Nephron progenitor cell (in vitro differentiated cells): ENCODE measurements around the gene SS18L1.
A peak's percentile ranks its signal among the peaks of the same experiment; 100 is the strongest.
"Not testable (repeated sequence)": the region's sequence is repeated elsewhere in the genome, so short reads cannot be mapped to it uniquely, and the experiment has no call there.

Experiments
- DNase-seq: peaks from one replicate; pipeline ENCODE4 v3.0.0; 2021
- H3K27ac Mint-ChIP-seq: 2 replicates; pipeline ENCODE4 v1.8.0; 2021; ENCODE audit warnings: mild to moderate bottlenecking, moderate library complexity, mixed read lengths
- H3K27me3 Mint-ChIP-seq: 2 replicates; pipeline ENCODE4 v1.8.0; 2021; ENCODE audit warnings: mild to moderate bottlenecking, low read depth, mixed read lengths; ENCODE audit not compliant: poor library complexity
- H3K36me3 Mint-ChIP-seq: 2 replicates; pipeline ENCODE4 v1.8.0; 2021; ENCODE audit warnings: low read depth, mixed read lengths
- H3K4me1 Mint-ChIP-seq: 2 replicates; pipeline ENCODE4 v1.8.0; 2021; ENCODE audit warnings: mixed read lengths
- H3K4me3 Mint-ChIP-seq: 2 replicates; pipeline ENCODE4 v1.8.0; 2021; ENCODE audit warnings: mild to moderate bottlenecking, moderate library complexity, mixed read lengths
- H3K9me3 Mint-ChIP-seq: 2 replicates; pipeline ENCODE4 v1.8.0; 2021; ENCODE audit warnings: mild to moderate bottlenecking, moderate library complexity, mixed read lengths
- TF ChIP-seq, protein P1 (sequence below): fragments of 200-600 bp; sonication (generic); IDR thresholded peaks from 2 replicates; pipeline ENCODE4 v1.5.0; 2021; ENCODE audit warnings: antibody characterized with exemption

Gene SS18L1

DNA sequence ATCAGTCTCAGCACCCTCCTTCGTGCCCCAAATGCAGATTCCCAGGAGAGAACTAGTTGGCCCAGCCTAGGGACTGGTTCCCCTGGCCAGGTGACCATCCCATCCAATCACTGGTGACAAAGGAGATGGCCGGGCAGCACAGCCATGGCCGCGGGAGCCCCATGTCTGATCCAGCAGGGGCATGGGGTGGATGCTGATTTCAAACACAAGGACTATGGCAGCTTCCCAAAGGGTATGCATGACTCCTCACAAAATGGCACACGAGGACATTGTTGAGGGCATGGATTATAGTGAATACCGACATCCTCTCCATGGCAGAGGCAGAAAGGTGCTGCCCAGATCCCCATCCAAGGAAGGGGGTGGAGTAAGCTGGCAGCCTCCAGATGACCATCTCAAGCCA is 31.2 kb upstream of the SS18L1 start:
- Mint-ChIP-seq H3K27me3 (peaks cover 63% of the 10 kb centered on the region), H3K4me1 (peaks cover 8% of the 10 kb centered on the region), H3K4me3 (no peak overlapping the region), H3K27ac (no peak overlapping the region), H3K9me3 (peaks cover 54% of the 10 kb centered on the region), H3K36me3 (peaks cover 5% of the 10 kb centered on the region)
- DNase-seq, result no peak
- TF ChIP-seq, protein P1, sequence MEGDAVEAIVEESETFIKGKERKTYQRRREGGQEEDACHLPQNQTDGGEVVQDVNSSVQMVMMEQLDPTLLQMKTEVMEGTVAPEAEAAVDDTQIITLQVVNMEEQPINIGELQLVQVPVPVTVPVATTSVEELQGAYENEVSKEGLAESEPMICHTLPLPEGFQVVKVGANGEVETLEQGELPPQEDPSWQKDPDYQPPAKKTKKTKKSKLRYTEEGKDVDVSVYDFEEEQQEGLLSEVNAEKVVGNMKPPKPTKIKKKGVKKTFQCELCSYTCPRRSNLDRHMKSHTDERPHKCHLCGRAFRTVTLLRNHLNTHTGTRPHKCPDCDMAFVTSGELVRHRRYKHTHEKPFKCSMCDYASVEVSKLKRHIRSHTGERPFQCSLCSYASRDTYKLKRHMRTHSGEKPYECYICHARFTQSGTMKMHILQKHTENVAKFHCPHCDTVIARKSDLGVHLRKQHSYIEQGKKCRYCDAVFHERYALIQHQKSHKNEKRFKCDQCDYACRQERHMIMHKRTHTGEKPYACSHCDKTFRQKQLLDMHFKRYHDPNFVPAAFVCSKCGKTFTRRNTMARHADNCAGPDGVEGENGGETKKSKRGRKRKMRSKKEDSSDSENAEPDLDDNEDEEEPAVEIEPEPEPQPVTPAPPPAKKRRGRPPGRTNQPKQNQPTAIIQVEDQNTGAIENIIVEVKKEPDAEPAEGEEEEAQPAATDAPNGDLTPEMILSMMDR, result no peak

DNA sequence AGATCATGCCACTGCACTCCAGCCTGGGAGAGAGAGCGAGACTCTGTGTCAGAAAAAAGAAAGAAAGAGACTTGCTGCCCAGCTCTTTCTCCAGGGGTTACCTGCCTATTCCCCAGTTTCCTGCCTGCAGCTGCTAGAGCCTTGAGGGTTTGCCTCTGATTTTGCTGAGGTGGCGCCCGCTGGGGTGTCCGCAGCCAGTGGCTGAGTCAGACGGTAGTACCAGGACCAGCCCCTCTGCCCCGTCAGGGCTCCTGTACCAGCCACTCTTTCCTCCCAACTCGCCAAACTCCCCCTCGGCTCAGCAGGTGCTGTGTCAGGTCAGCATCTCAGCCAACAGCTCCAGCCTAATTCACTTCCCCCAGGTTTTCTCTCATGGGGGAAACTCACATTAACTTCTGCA is 28.7 kb upstream of the SS18L1 start:
- Mint-ChIP-seq H3K4me1 (peaks cover 10% of the 10 kb centered on the region), H3K27me3 (peaks cover 74% of the 10 kb centered on the region), H3K36me3 (no peaks in the 10 kb centered on the region), H3K27ac (no peak overlapping the region), H3K4me3 (peak overlapping the region; percentile 48), H3K9me3 (peaks cover 29% of the 10 kb centered on the region)
- DNase-seq, result no peak
- TF ChIP-seq, protein P1, result no peak

DNA sequence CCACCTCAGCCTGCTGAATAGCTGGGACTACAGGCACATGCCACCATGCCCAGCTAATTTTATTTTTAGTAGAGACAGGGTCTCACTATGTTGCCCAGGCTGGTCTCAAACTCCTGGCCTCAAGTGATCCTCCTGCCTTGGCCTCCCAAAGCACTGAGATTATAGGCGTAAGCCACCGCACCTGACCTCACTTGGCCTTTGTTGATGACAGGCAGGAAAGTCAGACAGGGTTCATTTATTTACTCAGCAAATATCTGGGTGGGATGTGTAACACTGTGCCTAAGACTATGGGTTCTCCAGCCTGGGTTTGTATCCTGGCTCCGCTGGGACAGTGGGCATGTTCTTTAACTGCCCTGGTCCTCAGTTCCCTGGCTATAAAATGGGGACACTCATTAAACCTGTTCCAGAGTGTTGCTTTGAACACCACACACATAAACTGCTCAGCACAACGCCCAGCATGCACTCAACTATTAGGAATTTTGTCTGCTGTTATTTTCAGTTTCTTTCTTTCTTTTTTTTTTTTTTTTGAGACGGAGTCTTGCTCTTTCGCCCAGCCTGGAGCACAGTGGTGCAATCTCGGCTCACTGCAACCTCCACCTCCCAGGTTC is 27.7 kb upstream of the SS18L1 start:
- not testable (repeated sequence) for DNase-seq, H3K27ac Mint-ChIP-seq, H3K4me3 Mint-ChIP-seq, H3K36me3 Mint-ChIP-seq
- Mint-ChIP-seq H3K9me3 (peaks cover 22% of the 10 kb centered on the region), H3K4me1 (peaks cover 17% of the 10 kb centered on the region), H3K27me3 (peaks cover 84% of the 10 kb centered on the region)

DNA sequence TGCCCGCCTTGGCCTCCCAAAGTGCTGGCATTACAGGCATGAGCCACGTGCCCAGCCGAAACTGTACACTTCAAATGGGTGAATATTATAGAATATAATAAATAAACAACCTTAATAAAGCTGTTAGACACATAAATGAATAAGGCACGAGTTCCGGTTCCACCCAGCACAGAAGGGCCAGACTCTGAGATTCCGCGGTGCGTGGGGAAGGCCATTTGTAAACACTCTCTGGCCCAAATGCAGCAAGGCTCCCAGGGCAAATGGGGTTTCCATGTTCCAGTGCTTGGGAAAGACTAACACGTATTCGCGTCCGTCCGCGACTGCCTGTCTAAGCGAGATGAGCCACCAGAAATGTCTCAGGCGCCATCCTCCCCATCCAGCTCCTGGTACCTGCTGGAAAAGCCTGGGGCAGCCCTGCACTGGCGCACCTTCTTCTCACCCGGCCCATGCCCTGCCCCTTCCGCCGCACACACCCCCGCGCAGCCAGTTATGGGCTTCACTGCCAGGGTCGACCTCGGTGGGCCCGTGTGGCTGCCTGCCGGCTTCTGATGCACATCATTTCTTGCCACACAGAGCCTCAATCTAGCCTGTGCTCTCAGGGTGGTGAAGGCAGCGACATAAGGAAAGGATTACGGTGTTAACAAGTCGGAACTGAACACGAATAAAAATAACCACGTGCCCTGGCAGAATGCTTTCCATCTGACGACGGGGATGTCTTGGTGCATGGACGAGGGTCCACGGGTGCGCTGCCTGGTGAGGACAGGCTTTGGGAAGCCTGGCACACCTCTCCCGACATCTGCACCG is 26.8 kb upstream of the SS18L1 start:
- no peak overlapping the region for H3K4me3 Mint-ChIP-seq

DNA sequence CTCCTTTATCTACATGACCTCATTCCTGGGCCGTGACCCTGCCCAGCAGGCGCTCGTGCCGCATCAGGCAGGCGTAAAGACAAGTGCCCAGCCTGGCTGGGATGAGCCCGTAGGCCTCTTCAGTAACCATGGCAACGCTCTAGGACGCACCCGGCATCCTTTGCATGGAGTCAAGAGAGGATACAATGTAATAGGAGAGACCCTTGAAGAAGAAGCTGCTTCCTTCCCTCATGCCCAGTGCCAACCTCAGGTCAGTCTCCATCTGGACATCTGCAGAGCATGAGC is 26.3 kb upstream of the SS18L1 start:
- no peak for DNase-seq
- Mint-ChIP-seq H3K36me3 (no peaks in the 10 kb centered on the region), H3K27me3 (peaks cover 83% of the 10 kb centered on the region), H3K27ac (no peak overlapping the region), H3K9me3 (peaks cover 14% of the 10 kb centered on the region), H3K4me1 (peaks cover 22% of the 10 kb centered on the region), H3K4me3 (no peak overlapping the region)
- TF ChIP-seq, protein P1, result no peak

More for the DNA sequence above, 26.8 kb upstream of the SS18L1 start:
- peaks cover 22% of the 10 kb centered on the region for H3K4me1 Mint-ChIP-seq
- H3K9me3 Mint-ChIP-seq, result peaks cover 16% of the 10 kb centered on the region
- no peak for DNase-seq
- no peak overlapping the region for H3K27ac Mint-ChIP-seq
- H3K27me3 Mint-ChIP-seq, result peaks cover 83% of the 10 kb centered on the region
- TF ChIP-seq, protein P1, result no peak
- H3K36me3 Mint-ChIP-seq, result no peaks in the 10 kb centered on the region

DNA sequence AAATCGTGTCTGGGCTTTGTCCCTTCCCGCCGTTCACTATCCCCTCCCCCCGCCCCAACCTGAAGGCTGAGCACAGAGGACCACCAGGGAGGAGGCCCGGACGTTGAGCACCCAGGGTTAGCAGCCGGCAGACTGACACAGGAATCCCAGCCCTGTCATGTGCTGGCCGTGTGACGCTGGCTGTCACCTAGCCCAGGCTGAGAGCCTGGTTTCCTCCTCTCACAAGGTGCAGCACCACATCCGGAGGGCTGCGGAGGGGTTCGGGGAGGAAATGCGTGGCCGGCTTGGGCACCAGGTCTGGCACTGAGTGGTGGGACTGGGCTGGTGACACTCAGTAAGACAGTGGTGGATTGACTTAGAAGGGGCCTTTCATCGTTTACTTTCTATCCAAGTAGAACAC is 25.9 kb upstream of the SS18L1 start:
- H3K27me3 Mint-ChIP-seq, result peaks cover 83% of the 10 kb centered on the region
- no peak overlapping the region for H3K4me3 Mint-ChIP-seq
- no peak for DNase-seq
- H3K9me3 Mint-ChIP-seq, result peaks cover 11% of the 10 kb centered on the region
- H3K36me3 Mint-ChIP-seq, result no peaks in the 10 kb centered on the region
- TF ChIP-seq, protein P1, result no peak
- peaks cover 22% of the 10 kb centered on the region for H3K4me1 Mint-ChIP-seq
- no peak overlapping the region for H3K27ac Mint-ChIP-seq
